Panc1 (cell line): ENCODE results near the gene ESCO1. TPM values are rescaled to one million over a fixed set of nuclear protein-coding genes. Genes with fewer than 3 reads are reported as not detected.

Experiments used
- ATAC-seq: fragments of 200-7000 bp; cut with Tn5 transposase; 2 replicates; pipeline ENCODE4 v1.9.1; 2020; ENCODE audit warnings: mild to moderate bottlenecking, moderate library complexity
- BruUV-seq: library from RNA; stranded (reverse); fragments of 400-500 nt; replicated peaks from 2 replicates; lab custom pipeline; 2021; lab: Mats Ljungman, UMichigan
- CTCF ChIA-PET: fragments of 300-600 bp; sonication (Branson Sonifier 250); formaldehyde crosslinking; loops from one replicate; lab custom pipeline; 2022; ENCODE audit warnings: antibody characterized with exemption; lab: Charles Lee
- POLR2A ChIA-PET: fragments of 300-600 bp; sonication (Branson Sonifier 250); formaldehyde crosslinking; loops from one replicate; lab custom pipeline; 2022; ENCODE audit warnings: antibody characterized with exemption; lab: Charles Lee
- DNase-seq: peaks from one replicate; pipeline ENCODE4 v3.0.0-alpha.2; 2010; ENCODE audit warnings: low read depth, low spot score
- H3K27ac ChIP-seq: 2 replicates; pipeline ENCODE4 v1.5.1; 2011; ENCODE audit warnings: mild to moderate bottlenecking, low read length, inconsistent platforms
- H3K27me3 ChIP-seq: fragments of 200-500 bp; sonication (Bioruptor generic); 2 replicates; pipeline ENCODE4 v1.6.0; 2014; ENCODE audit warnings: low read length, inconsistent platforms; ENCODE audit not compliant: control insufficient read depth, insufficient read depth
- H3K36me3 ChIP-seq: fragments of 200-500 bp; sonication (Bioruptor generic); 2 replicates; pipeline ENCODE4 v1.5.1; 2014; ENCODE audit warnings: inconsistent platforms, mild to moderate bottlenecking, low read length, moderate library complexity; ENCODE audit not compliant: control insufficient read depth, insufficient read depth
- H3K4me1 ChIP-seq: 2 replicates; pipeline ENCODE4 v1.5.1; 2011; ENCODE audit warnings: inconsistent platforms, mild to moderate bottlenecking, low read length, moderate library complexity; ENCODE audit not compliant: control insufficient read depth, insufficient read depth
- H3K4me3 ChIP-seq, 2 experiments: 2 replicates each; pipeline ENCODE4 v1.5.1; 2011 to 2012; ENCODE audit warnings: low read depth in 2 of 2, low read length in 2 of 2, mild to moderate bottlenecking in 2 of 2, inconsistent platforms in 1 of 2, moderate library complexity in 1 of 2
- H3K9me3 ChIP-seq: fragments of 200-500 bp; sonication (Bioruptor generic); 2 replicates; pipeline ENCODE4 v1.5.1; 2014; ENCODE audit warnings: low read depth, mild to moderate bottlenecking, inconsistent platforms, low read length, moderate library complexity; ENCODE audit not compliant: control insufficient read depth, insufficient read depth
- CTCF ChIP-seq: fragments of 450-650 bp; IDR thresholded peaks from 2 replicates; pipeline ENCODE4 v1.5.1; 2017; ENCODE audit warnings: mild to moderate bottlenecking
- POLR2AphosphoS5 ChIP-seq: IDR thresholded peaks from 2 replicates; pipeline ENCODE4 v1.6.1; 2012; ENCODE audit warnings: mild to moderate bottlenecking, low read depth, low read length, moderate library complexity
- in situ Hi-C: cut with HindIII; loops from 2 replicates; pipeline ENCODE4 v1.10.0; 2016; ENCODE audit warnings: low sequenced_read_pairs, low pct_unique_long_range_greater_than_20kb
- intact Hi-C: fragments of 100-400 bp; cut with micrococcal nuclease; formaldehyde crosslinking; loops from one replicate; pipeline ENCODE4 v1.10.0; 2022; ENCODE audit not compliant: unreplicated experiment
- total RNA-seq: library from RNA; stranded (reverse); gene quantifications from one replicate; pipeline ENCODE4 v1.2.1, GENCODE V29; 2021; ENCODE audit not compliant: unreplicated experiment

The ESCO1 gene
- total RNA-seq, 1 experiment from 2014 or later, result 15.4 TPM

DNA sequence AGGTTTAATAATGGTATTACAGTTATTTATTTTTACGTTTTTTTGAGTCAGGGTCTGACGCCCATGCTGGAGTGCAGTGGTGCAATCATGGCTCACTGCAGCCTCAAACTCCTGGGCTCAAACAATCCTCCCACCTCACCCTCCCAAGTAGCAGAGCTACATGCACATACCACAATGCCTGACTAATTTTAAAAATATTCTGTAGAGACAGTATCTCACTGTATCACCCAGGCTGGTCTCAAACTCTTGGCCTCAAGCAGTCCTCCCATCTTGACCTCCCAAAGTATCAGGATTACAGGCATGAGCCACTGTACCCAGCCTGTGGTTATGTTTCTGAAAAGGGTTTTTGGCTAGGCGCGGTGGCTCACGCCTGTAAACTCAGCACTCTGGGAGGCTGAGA, 120.8 kb downstream of the ESCO1 start:
- H3K9me3 ChIP-seq, result no peaks in the 10 kb centered on the region
- ChIA-PET CTCF (no interaction called here), POLR2A (no interaction called here)
- ATAC-seq (no peak), DNase-seq (no peak)
- H3K27me3 ChIP-seq, result no peaks in the 10 kb centered on the region
- H3K27ac ChIP-seq, result no peak overlapping the region
- H3K36me3 ChIP-seq, result no peaks in the 10 kb centered on the region
- TF ChIP-seq POLR2AphosphoS5 (no peak), CTCF (no peak)
- intact Hi-C loops, result no loop called here
- H3K4me3 ChIP-seq, result no peak overlapping the region
- in situ Hi-C loops, result no loop called here
- H3K4me1 ChIP-seq, result no peaks in the 10 kb centered on the region
- BruUV-seq, result no TSS peak

Other genes with a start within 250 kb of the ESCO1 start
- gene SNRPD1, start 11.6 kb upstream of the ESCO1 start, total RNA-seq, result 94.2 TPM
- 23.3 TPM for gene ABHD3, start 104.1 kb upstream of the ESCO1 start, total RNA-seq
- 66.3 TPM for gene MIB1, start 140.1 kb upstream of the ESCO1 start, total RNA-seq